ENCODE measurements around the gene ACSM6. TPM values are rescaled to one million over a fixed set of nuclear protein-coding genes. Genes with fewer than 3 reads are reported as not detected.

Gene ACSM6
- total RNA-seq, 1 experiment from 2014 or later: not detected

- Histone ChIP-seq H3K4ac (ENCODE audit: low read depth, low read length) (no peak overlapping the region), H3K9me3 (ENCODE audit: control insufficient read depth, low read depth, low read length) (no peaks in the 10 kb centered on the region), H3K4me1 (ENCODE audit: insufficient read depth, low read length) (no peaks in the 10 kb centered on the region), H4K5ac (ENCODE audit: insufficient read length, low read depth, low read length) (no peak overlapping the region), H3T11ph (ENCODE audit: low read length) (no peak overlapping the region), H3K18ac (ENCODE audit: insufficient read length, low read depth, low read length) (no peak overlapping the region), H2AK5ac (ENCODE audit: insufficient read length, low read length) (no peak overlapping the region), H2BK20ac (ENCODE audit: low read depth, low read length, poor library complexity, severe bottlenecking) (no peak overlapping the region), H2BK12ac (ENCODE audit: insufficient read length, low read depth, low read length) (no peak overlapping the region), H3K79me1 (ENCODE audit: insufficient read depth, low read depth, low read length, poor library complexity, severe bottlenecking) (no peaks in the 10 kb centered on the region), H2AFZ (ENCODE audit: low read length) (no peak overlapping the region), H3K23ac (ENCODE audit: insufficient read length, low read depth, low read length) (no peak overlapping the region), H3K9ac (ENCODE audit: extremely low read depth, insufficient read length, low read length) (no peak overlapping the region), H3K56ac (ENCODE audit: insufficient read length, low read depth, low read length) (no peak overlapping the region), H3K27ac (ENCODE audit: insufficient read length, low read depth, low read length) (no peak overlapping the region), H2BK15ac (ENCODE audit: low read depth, low read length) (no peak overlapping the region), H3K79me2 (ENCODE audit: insufficient read depth, low read length) (no peaks in the 10 kb centered on the region), H4K20me1 (ENCODE audit: control insufficient read depth, insufficient read depth, insufficient read length) (no peaks in the 10 kb centered on the region), H4K91ac (ENCODE audit: insufficient read length, low read depth, low read length) (no peak overlapping the region), H3K23me2 (ENCODE audit: insufficient read length, low read depth, low read length, poor library complexity, severe bottlenecking) (no peaks in the 10 kb centered on the region), H2BK120ac (ENCODE audit: low read depth, low read length, poor library complexity, severe bottlenecking) (no peak overlapping the region), H4K8ac (replicated peaks; ENCODE audit: insufficient read length, low read depth, low read length) (no peak overlapping the region), H3K4me2 (ENCODE audit: insufficient read depth, insufficient read length, low read length) (no peak overlapping the region), H3K14ac (ENCODE audit: insufficient read depth, low read length) (no peak overlapping the region), H2BK5ac (ENCODE audit: insufficient read length, low read length) (no peak overlapping the region), H3K27me3 (ENCODE audit: insufficient read depth, low read length) (no peaks in the 10 kb centered on the region)
- no peak for TF ChIP-seq CTCF (conservative IDR thresholded peaks at IDR 0.05)
- no peak overlapping the region for H3K27ac Mint-ChIP-seq
- H3K4me1 Mint-ChIP-seq: peaks cover 0 to 3% of the 10 kb centered on the region in 2 experiments; a peak in 2 of 4 replicates
- H3K27me3 Mint-ChIP-seq (ENCODE audit: low read depth): no peaks in the 10 kb centered on the region
- H3K4me3 Mint-ChIP-seq: no peak overlapping the region
- peaks cover 22 to 23% of the 10 kb centered on the region in 2 experiments for H3K9me3 Mint-ChIP-seq
- peaks cover 6 to 23% (median 15%) of the 10 kb centered on the region in 3 experiments; a peak in 6 of 7 replicates for H3K36me3 Mint-ChIP-seq (ENCODE audit: insufficient read depth in 1 of 3, low read depth in 3 of 3)
- peak; percentile 27 for DNase-seq
- WGBS (ENCODE audit: extremely low coverage, insufficient read length, low lambda C conversion rate): no CpG with 5 or more reads among the region's 4 CpGs
Measured at GRCh38 chr10:95168694-95169093, 25.3 kb upstream of the ACSM6 start.
